K562 (cell line): ENCODE measurements around the gene FTH1. TPM values are rescaled to one million over a fixed set of nuclear protein-coding genes. Genes with fewer than 3 reads are reported as not detected.

Source experiments
- EHMT2 ChIP-seq: fragments of 450-650 bp; IDR thresholded peaks from 2 replicates; pipeline ENCODE4 v1.6.1; 2018; ENCODE audit warnings: antibody characterized with exemption
- HDAC8 ChIP-seq: fragments of 450-650 bp; IDR thresholded peaks from 2 replicates; pipeline ENCODE4 v1.6.1; 2016; ENCODE audit warnings: mild to moderate bottlenecking, missing genetic modification characterization, moderate library complexity, missing compliant biosample characterization
- MECOM ChIP-seq: fragments of 250-450 bp; sonication (Bioruptor Pico); IDR thresholded peaks from 2 replicates; pipeline ENCODE4 v1.8.0; 2022; ENCODE audit warnings: inconsistent platforms
- NCOR1 ChIP-seq: fragments of 450-650 bp; IDR thresholded peaks from 2 replicates; pipeline ENCODE4 v1.6.1; 2016; ENCODE audit warnings: mild to moderate bottlenecking, moderate library complexity
- NFXL1 ChIP-seq: fragments of 450-650 bp; formaldehyde crosslinking; IDR thresholded peaks from 2 replicates; pipeline ENCODE4 v1.4.0; 2021; ENCODE audit warnings: mild to moderate bottlenecking
- SAP30 ChIP-seq: fragments of 200-600 bp; sonication (generic); IDR thresholded peaks from 2 replicates; pipeline ENCODE4 v1.6.1; 2012; ENCODE audit warnings: borderline replicate concordance, low read depth, mild to moderate bottlenecking, moderate library complexity, low read length, control low read depth, inconsistent platforms; ENCODE audit not compliant: insufficient read depth, poor library complexity, severe bottlenecking
- SREBF2 ChIP-seq: sonication (generic); formaldehyde crosslinking; IDR thresholded peaks from 2 replicates; pipeline ENCODE4 v1.4.0; 2020; ENCODE audit warnings: mild to moderate bottlenecking, missing genetic modification reagents
- SRSF9 ChIP-seq: fragments of 200-400 bp; formaldehyde crosslinking; IDR thresholded peaks from 2 replicates; pipeline ENCODE4 v1.6.1; 2017; ENCODE audit warnings: low read depth, low read length, borderline replicate concordance
- STAT5A ChIP-seq: IDR thresholded peaks from 2 replicates; pipeline ENCODE4 v1.6.1; 2012; ENCODE audit warnings: low read length, inconsistent platforms, borderline replicate concordance
- TFAM ChIP-seq: fragments of 250-450 bp; sonication (Bioruptor Pico); conservative IDR thresholded peaks from 2 replicates; pipeline ENCODE4 v1.5.0; 2021; ENCODE audit warnings: mild to moderate bottlenecking, moderate library complexity
- U2AF1 ChIP-seq: fragments of 200-400 bp; formaldehyde crosslinking; optimal IDR thresholded peaks from 2 replicates; pipeline ENCODE3; 2017; ENCODE audit warnings: mild to moderate bottlenecking, low read depth, low read length, moderate library complexity
- polyA plus RNA-seq, 8 experiments: library from polyadenylated mRNA; depleted of rRNA in 4 of 8; stranded (reverse) in 5 of 8; unstranded in 3 of 8; fragments of >200 nt; fragmentation: Nextera tagmentation in 2 of 8; fragmentation: Illumina TruSeq in 1 of 8; extraction: Ambion mirVana in 2 of 8; extraction: Trizol in 1 of 8; gene quantifications; 2 replicates each; pipeline versions ENCODE4 v1.2.1 to v1.2.3, GENCODE V29; 2011 to 2014; ENCODE audit warnings: inconsistent platforms in 1 of 8, missing spikeins in 1 of 8
- total RNA-seq, 7 experiments: library from RNA; depleted of rRNA in 6 of 7; stranded (reverse); fragments of >200 nt in 6 of 7; fragmentation: Illumina TruSeq in 2 of 7; extraction: Trizol in 2 of 7; gene quantifications; 2 replicates each; pipeline versions ENCODE4 v1.2.1 to v1.2.3, GENCODE V29; 2011 to 2021; ENCODE audit warnings: low replicate concordance in 1 of 7
- TF ChIP-seq, protein P1 (sequence below): fragments of 450-650 bp; IDR thresholded peaks from 2 replicates; pipeline ENCODE4 v1.7.1; 2018; ENCODE audit warnings: mild to moderate bottlenecking, low read depth; ENCODE audit not compliant: partially characterized antibody
- TF ChIP-seq, protein P2 (sequence below), 2 experiments: fragments of 450-650 bp; IDR thresholded peaks; 2 replicates each; pipeline ENCODE4 v1.6.1; 2018; ENCODE audit warnings: mild to moderate bottlenecking in 2 of 2, low read depth in 1 of 2; ENCODE audit not compliant: partially characterized antibody in 2 of 2
- TF ChIP-seq, protein P3 (sequence below): sonication (generic); formaldehyde crosslinking; IDR thresholded peaks from 2 replicates; pipeline ENCODE4 v1.8.1; 2023; ENCODE audit warnings: mild to moderate bottlenecking, missing genetic modification reagents
- TF ChIP-seq, protein P4 (sequence below): sonication (generic); formaldehyde crosslinking; IDR thresholded peaks from 2 replicates; pipeline ENCODE4 v1.8.1; 2022; ENCODE audit warnings: missing genetic modification reagents

The FTH1 gene
- total and polyA plus RNA-seq, 9 of the 15 experiments (the other 6 are each of a cell fraction or from before 2014, with no cell fraction given) = 370 to 3,146 (median 802) TPM

DNA sequence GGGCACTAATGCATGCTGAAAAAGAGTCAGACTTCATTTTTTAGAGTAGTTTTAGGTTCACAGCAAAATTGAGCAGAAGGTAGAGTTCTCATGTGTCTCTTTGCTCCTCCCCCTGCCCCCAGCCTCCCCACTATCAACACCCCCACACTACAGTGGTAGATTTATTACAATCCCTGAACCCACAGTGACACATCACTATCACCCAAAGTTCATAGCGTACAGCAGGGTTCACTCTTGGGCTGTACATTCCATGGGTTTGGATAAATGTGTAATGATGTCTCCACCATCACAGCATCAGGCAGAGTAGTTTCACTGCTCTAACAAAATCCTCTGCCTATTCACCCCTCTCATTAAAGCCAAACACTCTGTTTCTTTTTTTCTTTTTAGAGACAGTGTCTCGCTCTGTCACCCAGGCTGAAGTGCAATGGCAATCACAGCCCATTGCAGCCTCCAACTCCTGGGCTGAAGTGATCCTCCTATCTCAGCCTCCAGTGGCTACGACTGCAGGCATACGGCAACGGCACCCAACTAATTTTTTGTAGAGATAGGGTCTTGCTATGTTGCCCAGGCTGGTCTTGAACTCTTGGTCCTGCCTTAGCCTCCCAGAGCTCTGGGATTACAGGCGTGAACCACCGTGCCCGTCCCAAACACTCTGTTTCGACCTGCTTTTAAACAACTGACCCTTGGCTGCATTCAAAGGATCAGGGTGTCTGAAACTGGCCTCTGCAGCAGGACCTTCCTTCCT lies 13.2 kb downstream of the FTH1 start (continued):
- TF ChIP-seq, protein P1, sequence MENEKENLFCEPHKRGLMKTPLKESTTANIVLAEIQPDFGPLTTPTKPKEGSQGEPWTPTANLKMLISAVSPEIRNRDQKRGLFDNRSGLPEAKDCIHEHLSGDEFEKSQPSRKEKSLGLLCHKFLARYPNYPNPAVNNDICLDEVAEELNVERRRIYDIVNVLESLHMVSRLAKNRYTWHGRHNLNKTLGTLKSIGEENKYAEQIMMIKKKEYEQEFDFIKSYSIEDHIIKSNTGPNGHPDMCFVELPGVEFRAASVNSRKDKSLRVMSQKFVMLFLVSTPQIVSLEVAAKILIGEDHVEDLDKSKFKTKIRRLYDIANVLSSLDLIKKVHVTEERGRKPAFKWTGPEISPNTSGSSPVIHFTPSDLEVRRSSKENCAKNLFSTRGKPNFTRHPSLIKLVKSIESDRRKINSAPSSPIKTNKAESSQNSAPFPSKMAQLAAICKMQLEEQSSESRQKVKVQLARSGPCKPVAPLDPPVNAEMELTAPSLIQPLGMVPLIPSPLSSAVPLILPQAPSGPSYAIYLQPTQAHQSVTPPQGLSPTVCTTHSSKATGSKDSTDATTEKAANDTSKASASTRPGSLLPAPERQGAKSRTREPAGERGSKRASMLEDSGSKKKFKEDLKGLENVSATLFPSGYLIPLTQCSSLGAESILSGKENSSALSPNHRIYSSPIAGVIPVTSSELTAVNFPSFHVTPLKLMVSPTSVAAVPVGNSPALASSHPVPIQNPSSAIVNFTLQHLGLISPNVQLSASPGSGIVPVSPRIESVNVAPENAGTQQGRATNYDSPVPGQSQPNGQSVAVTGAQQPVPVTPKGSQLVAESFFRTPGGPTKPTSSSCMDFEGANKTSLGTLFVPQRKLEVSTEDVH = no peak
- TF ChIP-seq SRSF9 = no peak
- no peak for TF ChIP-seq STAT5A
- TF ChIP-seq SAP30 = no peak
- TF ChIP-seq SREBF2 (CRISPR knock-in tag) = no peak
- no peak for TF ChIP-seq U2AF1
- no peak for TF ChIP-seq EHMT2
- TF ChIP-seq NCOR1 = no peak
- TF ChIP-seq, protein P2, sequence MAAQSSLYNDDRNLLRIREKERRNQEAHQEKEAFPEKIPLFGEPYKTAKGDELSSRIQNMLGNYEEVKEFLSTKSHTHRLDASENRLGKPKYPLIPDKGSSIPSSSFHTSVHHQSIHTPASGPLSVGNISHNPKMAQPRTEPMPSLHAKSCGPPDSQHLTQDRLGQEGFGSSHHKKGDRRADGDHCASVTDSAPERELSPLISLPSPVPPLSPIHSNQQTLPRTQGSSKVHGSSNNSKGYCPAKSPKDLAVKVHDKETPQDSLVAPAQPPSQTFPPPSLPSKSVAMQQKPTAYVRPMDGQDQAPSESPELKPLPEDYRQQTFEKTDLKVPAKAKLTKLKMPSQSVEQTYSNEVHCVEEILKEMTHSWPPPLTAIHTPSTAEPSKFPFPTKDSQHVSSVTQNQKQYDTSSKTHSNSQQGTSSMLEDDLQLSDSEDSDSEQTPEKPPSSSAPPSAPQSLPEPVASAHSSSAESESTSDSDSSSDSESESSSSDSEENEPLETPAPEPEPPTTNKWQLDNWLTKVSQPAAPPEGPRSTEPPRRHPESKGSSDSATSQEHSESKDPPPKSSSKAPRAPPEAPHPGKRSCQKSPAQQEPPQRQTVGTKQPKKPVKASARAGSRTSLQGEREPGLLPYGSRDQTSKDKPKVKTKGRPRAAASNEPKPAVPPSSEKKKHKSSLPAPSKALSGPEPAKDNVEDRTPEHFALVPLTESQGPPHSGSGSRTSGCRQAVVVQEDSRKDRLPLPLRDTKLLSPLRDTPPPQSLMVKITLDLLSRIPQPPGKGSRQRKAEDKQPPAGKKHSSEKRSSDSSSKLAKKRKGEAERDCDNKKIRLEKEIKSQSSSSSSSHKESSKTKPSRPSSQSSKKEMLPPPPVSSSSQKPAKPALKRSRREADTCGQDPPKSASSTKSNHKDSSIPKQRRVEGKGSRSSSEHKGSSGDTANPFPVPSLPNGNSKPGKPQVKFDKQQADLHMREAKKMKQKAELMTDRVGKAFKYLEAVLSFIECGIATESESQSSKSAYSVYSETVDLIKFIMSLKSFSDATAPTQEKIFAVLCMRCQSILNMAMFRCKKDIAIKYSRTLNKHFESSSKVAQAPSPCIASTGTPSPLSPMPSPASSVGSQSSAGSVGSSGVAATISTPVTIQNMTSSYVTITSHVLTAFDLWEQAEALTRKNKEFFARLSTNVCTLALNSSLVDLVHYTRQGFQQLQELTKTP (IDR thresholded peaks at IDR 0.05; ENCODE audit: low read depth in 1 of 2, partially characterized antibody in 2 of 2) = no peak
- TF ChIP-seq, protein P3, sequence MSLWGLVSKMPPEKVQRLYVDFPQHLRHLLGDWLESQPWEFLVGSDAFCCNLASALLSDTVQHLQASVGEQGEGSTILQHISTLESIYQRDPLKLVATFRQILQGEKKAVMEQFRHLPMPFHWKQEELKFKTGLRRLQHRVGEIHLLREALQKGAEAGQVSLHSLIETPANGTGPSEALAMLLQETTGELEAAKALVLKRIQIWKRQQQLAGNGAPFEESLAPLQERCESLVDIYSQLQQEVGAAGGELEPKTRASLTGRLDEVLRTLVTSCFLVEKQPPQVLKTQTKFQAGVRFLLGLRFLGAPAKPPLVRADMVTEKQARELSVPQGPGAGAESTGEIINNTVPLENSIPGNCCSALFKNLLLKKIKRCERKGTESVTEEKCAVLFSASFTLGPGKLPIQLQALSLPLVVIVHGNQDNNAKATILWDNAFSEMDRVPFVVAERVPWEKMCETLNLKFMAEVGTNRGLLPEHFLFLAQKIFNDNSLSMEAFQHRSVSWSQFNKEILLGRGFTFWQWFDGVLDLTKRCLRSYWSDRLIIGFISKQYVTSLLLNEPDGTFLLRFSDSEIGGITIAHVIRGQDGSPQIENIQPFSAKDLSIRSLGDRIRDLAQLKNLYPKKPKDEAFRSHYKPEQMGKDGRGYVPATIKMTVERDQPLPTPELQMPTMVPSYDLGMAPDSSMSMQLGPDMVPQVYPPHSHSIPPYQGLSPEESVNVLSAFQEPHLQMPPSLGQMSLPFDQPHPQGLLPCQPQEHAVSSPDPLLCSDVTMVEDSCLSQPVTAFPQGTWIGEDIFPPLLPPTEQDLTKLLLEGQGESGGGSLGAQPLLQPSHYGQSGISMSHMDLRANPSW (CRISPR knock-in tag) = no peak
- TF ChIP-seq NFXL1 (CRISPR knock-in tag) = no peak
- TF ChIP-seq, protein P4, sequence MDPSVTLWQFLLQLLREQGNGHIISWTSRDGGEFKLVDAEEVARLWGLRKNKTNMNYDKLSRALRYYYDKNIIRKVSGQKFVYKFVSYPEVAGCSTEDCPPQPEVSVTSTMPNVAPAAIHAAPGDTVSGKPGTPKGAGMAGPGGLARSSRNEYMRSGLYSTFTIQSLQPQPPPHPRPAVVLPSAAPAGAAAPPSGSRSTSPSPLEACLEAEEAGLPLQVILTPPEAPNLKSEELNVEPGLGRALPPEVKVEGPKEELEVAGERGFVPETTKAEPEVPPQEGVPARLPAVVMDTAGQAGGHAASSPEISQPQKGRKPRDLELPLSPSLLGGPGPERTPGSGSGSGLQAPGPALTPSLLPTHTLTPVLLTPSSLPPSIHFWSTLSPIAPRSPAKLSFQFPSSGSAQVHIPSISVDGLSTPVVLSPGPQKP (CRISPR knock-in tag) = no peak
- TF ChIP-seq HDAC8 (tag) = no peak
- no peak for TF ChIP-seq MECOM (CRISPR knock-in tag)
- no peak for TF ChIP-seq TFAM (CRISPR knock-in tag)
